Breast epithelium (tissue), 3 donors: ENCODE data around the gene BAIAP3.

Experiments
- POLR2AphosphoS5 ChIP-seq, 3 donors: sonication (generic); formaldehyde crosslinking; IDR thresholded peaks; one replicate each; pipeline ENCODE4 v1.6.1; 2017; ENCODE audit warnings: antibody characterized with exemption in 3 of 3
- TF ChIP-seq, protein P1 (sequence below), 3 donors: fragments of 450-650 bp; IDR thresholded peaks; one replicate each; pipeline ENCODE4 v1.5.1; 2016 to 2017; ENCODE audit warnings: antibody characterized with exemption in 3 of 3, mild to moderate bottlenecking in 3 of 3, moderate library complexity in 3 of 3

DNA sequence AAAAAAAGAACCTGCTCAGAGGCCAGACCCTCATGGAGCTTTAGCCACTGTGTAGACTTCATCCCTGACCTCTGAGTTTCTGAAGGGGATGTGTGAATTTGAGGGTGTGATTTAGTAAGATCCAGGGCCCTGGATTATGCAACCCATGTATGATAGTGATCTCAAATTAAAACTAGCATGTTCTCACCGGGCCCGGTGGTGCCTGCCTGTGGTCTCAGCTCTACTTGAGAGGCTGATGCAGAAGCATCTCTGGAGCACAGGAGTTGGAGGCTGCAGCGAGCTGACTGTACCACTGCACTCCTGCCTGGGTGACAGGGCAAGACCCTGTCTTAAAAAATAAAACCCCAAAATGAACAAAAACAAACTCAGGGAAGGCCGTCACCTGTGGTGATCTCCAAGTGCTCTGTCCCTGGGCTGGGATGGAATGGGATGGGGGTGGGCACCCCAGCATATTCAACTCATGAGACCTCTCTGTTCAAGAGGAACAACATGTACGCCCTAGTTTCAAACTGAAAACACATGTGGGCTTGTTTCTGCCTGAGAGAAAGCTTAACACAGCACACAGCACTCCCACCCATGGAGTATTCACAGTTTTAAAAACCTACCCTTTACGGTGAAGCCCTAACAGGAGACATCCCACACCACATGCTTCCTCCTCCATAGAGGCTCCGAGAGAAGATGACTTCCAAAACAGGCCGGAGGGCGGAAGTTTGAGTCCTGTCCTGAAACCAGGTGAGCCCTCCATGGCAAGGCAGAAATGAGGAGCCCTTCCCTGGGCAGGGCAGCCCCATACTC lies 48.4 kb downstream of the BAIAP3 start:
- no peak for TF ChIP-seq POLR2AphosphoS5 (IDR thresholded peaks at IDR 0.05)
- TF ChIP-seq, protein P1, sequence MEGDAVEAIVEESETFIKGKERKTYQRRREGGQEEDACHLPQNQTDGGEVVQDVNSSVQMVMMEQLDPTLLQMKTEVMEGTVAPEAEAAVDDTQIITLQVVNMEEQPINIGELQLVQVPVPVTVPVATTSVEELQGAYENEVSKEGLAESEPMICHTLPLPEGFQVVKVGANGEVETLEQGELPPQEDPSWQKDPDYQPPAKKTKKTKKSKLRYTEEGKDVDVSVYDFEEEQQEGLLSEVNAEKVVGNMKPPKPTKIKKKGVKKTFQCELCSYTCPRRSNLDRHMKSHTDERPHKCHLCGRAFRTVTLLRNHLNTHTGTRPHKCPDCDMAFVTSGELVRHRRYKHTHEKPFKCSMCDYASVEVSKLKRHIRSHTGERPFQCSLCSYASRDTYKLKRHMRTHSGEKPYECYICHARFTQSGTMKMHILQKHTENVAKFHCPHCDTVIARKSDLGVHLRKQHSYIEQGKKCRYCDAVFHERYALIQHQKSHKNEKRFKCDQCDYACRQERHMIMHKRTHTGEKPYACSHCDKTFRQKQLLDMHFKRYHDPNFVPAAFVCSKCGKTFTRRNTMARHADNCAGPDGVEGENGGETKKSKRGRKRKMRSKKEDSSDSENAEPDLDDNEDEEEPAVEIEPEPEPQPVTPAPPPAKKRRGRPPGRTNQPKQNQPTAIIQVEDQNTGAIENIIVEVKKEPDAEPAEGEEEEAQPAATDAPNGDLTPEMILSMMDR (IDR thresholded peaks at IDR 0.05), result no peak
